ENCODE measurements around the gene PRDX6. TPM values are rescaled to one million over a fixed set of nuclear protein-coding genes. Genes with fewer than 3 reads are reported as not detected.

The PRDX6 gene
- polyA plus RNA-seq, 3 donors, result 344 to 366 (median 348) TPM

DNA sequence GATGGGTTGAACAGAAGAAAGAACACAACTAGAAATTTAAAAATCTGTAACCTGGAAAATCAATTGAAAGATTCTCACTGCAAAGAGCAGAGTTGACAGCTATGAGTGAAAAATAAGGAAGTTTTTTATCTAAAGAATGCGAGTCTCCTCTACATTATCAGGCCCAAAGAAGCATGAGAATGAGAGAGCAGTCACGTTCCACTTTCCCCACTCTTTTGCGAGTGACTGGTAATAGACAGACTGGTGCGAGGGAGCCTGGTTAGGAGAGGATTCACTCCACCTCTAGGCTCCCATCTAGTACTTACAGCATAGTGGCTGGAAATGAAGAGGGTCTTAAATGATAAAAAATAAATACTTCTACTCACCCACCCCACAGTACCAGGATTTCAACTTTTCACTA lies 52.0 kb downstream of the PRDX6 start:
- DNase-seq, result no peak

DNA sequence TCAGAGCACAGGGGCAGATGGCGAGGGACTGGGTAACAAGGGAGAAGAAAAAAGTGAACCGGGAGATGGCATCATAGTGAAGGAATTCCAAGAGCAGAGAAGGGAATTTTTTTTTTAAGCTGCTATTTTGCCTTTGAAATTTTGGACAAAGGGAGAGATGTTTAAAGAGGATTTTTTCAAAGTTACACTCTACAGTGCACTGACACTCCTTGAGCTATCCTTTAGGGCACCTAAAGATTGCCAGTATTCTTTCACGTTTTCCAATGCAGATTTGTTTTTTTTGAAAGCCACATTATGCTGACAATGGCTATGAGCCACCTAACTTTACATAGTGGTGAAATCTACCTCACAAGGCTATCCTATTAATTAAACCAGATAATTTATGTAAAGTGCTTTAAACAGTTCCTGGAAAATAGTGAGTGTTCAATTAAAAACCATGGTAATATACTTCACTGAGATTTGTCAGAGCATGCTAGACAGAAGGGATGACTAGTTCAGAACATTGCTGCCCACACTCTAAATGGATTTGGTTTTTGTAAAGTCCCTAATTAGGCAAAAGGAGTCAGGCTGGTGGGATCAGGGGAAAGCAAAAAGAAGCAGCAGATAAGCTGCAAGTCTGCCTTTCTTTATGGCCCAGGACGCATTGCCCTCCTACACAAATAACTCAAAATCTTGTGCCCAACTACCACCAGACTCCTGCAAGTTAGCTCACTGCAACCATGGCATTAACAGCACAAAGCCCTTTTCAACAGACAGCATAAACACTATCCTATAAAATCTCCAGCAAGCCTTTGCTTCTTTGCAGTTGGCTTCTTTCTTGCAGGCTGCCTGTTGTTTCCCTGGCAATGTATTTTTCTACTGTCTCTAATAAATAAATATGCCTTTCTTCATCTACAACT lies 53.9 kb downstream of the PRDX6 start:
- DNase-seq, result no peak

DNA sequence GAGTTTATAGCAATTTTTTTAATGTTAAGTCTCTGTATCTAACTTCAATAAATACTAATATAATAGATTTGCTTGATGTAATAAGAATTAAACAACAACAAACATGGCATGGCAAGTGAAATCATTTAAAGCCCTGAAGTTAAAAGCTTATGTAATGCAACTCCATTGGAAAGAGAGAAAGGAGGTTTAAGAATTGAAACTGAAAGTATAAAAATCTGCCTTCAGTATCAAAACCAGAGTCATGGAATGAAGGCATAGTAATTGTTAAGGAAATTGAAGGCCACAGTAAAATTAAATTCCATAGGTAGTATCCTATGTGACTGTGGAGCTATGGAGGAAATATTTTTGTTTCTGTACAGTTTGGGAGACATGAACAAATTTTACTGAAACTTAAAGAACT lies 55.1 kb downstream of the PRDX6 start:
- no peak for DNase-seq

DNA sequence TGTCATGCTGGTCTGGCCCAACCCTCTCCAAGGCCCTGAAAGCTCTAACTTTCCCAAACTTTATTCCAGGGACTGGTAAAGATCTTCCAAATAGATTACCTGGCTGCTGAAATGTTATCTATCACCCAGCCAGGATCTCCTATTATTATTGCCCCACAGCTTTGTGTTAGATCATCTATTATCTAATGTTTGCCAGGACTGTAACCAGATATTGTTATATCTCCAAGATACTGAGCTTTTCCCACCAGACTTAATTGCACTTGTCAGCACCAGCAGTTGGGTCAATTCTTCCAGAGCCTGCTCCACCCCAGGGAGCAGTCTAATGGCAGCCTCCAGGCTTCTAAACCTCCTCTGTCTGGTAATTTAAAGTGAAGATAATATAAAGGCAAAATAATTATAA lies 59.1 kb downstream of the PRDX6 start:
- DNase-seq, result no peak

Other genes starting within 250 kb of the PRDX6 start
- under 1 TPM; 0.04 to 0.20 (median 0.10) TPM for gene SLC9C2, start 125.7 kb downstream of the PRDX6 start, polyA plus RNA-seq (ENCODE audit: insufficient read length in 3 of 3)
- gene TEX50, start 158.0 kb downstream of the PRDX6 start, polyA plus RNA-seq (ENCODE audit: insufficient read length in 3 of 3), result not detected
- gene ANKRD45, start 192.5 kb downstream of the PRDX6 start, polyA plus RNA-seq (ENCODE audit: insufficient read length in 3 of 3), result 1 to 10 TPM; 4.2 to 5.8 (median 4.4) TPM
- 10 to 100 TPM; 20.4 to 21.5 (median 21.3) TPM for gene KLHL20, start 237.6 kb downstream of the PRDX6 start, polyA plus RNA-seq (ENCODE audit: insufficient read length in 3 of 3)

Measured in renal pelvis (tissue), 4 donors.